Esophagus squamous epithelium (tissue), 5 donors: ENCODE data around the gene HFE. TPM values are rescaled to one million over a fixed set of nuclear protein-coding genes. Genes with fewer than 3 reads are reported as not detected.
A peak's percentile ranks its signal among the peaks of the same experiment; 100 is the strongest.
"Not testable (repeated sequence)": the region's sequence is repeated elsewhere in the genome, so short reads cannot be mapped to it uniquely, and the experiment has no call there.

ENCODE experiments used
- DNase-seq: peaks from one replicate; lab custom pipeline; 2025; lab: John Stamatoyannopoulos, UW
- H3K27ac ChIP-seq, 4 donors: fragments of 200-600 bp; sonication (generic); one replicate each; pipeline ENCODE4 v1.5.1; 2016 to 2019; ENCODE audit warnings: mild to moderate bottlenecking in 1 of 4
- H3K27me3 ChIP-seq, 4 donors: fragments of 200-600 bp; sonication (generic); 1 replicate in 3 of 4; 2 replicates in 1 of 4; pipeline versions ENCODE4 v1.5.1 to v1.6.0; 2017 to 2021; ENCODE audit warnings: antibody characterized with exemption in 1 of 4
- H3K36me3 ChIP-seq, 3 donors: fragments of 200-600 bp; sonication (generic); one replicate each; pipeline ENCODE4 v1.5.1; 2016 to 2019
- H3K4me1 ChIP-seq, 3 donors: fragments of 200-600 bp; sonication (generic); one replicate each; pipeline ENCODE4 v1.5.1; 2017 to 2019
- H3K4me3 ChIP-seq, 4 donors: fragments of 200-600 bp; sonication (generic); 1 replicate in 3 of 4; 2 replicates in 1 of 4; pipeline ENCODE4 v1.5.1; 2016 to 2019; ENCODE audit warnings: mild to moderate bottlenecking in 2 of 4, moderate library complexity in 1 of 4
- H3K9me3 ChIP-seq, 3 donors: fragments of 200-600 bp; sonication (generic); one replicate each; pipeline ENCODE4 v1.5.1; 2016 to 2019
- CTCF ChIP-seq, 6 experiments: fragments of 450-650 bp in 4 of 6; fragments of 200-600 bp in 2 of 6; sonication (generic) in 2 of 6; IDR thresholded peaks; one replicate each; pipeline ENCODE4 v1.5.1; 2016 to 2019; ENCODE audit warnings: antibody characterized with exemption in 6 of 6, mild to moderate bottlenecking in 4 of 6, moderate library complexity in 4 of 6
- POLR2A ChIP-seq, 4 donors: fragments of 450-650 bp; IDR thresholded peaks; one replicate each; pipeline ENCODE4 v1.6.1; 2017; ENCODE audit warnings: antibody characterized with exemption in 4 of 4, mild to moderate bottlenecking in 4 of 4, moderate library complexity in 3 of 4
- WGBS, 2 donors: methylation state at CpG; one replicate each; pipeline ENCODE4 v1.1.5; 2018; 5-methylcytosine and 5-hydroxymethylcytosine counted together
- intact Hi-C: fragments of 100-400 bp; cut with DNase I; formaldehyde crosslinking; loops from one replicate; pipeline ENCODE4 v1.15.0; 2022
- total RNA-seq, 4 donors: library from RNA; depleted of rRNA; stranded (reverse); fragments of >200 nt; gene quantifications; one replicate each; pipeline ENCODE4 v1.1.0, GENCODE V29; 2016
- donor health status: DM: yes; HTN: yes; CAD: no.

HFE gene
- total RNA-seq, 4 donors from 2014 or later = 2.9 to 7.3 (median 4.3) TPM

GRCh38 chr6:26057899-26058298 lies 29.3 kb upstream of the HFE start:
- no peak for TF ChIP-seq POLR2A (IDR thresholded peaks at IDR 0.05)
- no peak for TF ChIP-seq CTCF (IDR thresholded peaks at IDR 0.05)
- H3K27ac ChIP-seq = no peak overlapping the region
- no peaks in the 10 kb centered on the region for H3K36me3 ChIP-seq
- H3K4me1 ChIP-seq = peaks cover 0 to 28% (median 8%) of the 10 kb centered on the region in 3 donors
- no peak for DNase-seq
- H3K4me3 ChIP-seq = no peak overlapping the region
- H3K9me3 ChIP-seq = no peaks in the 10 kb centered on the region
- no peaks in the 10 kb centered on the region for H3K27me3 ChIP-seq
- intact Hi-C loops = no loop called here
- 90 to 91% methylated on average over 3 of the region's 3 CpGs for WGBS, 2 donors

- H3K36me3 ChIP-seq, intact Hi-C loops, H3K4me3 ChIP-seq, H3K27ac ChIP-seq, DNase-seq, H3K27me3 ChIP-seq, H3K9me3 ChIP-seq: not testable (repeated sequence)
- 95% methylated on average over 11 to 12 of the region's 12 CpGs for WGBS, 2 donors
- H3K4me1 ChIP-seq = peaks cover 0 to 23% (median 8%) of the 10 kb centered on the region in 3 donors
Measured at GRCh38 chr6:26058477-26059033, 28.7 kb upstream of the HFE start.

GRCh38 chr6:26059941-26060340 lies 27.3 kb upstream of the HFE start:
- H3K9me3 ChIP-seq = no peaks in the 10 kb centered on the region
- 87 to 97% methylated on average over 4 of the region's 4 CpGs for WGBS, 2 donors
- TF ChIP-seq POLR2A (IDR thresholded peaks at IDR 0.05) = no peak
- no peak for TF ChIP-seq CTCF (IDR thresholded peaks at IDR 0.05)
- intact Hi-C loops = loop anchor here (5.0 kb wide), 1 partner anchor 37 kb away; no protein-coding TSS in a partner anchor
- no peak overlapping the region for H3K4me3 ChIP-seq
- no peak for DNase-seq
- H3K4me1 ChIP-seq = peaks cover 0 to 13% (median 0%) of the 10 kb centered on the region in 3 donors
- H3K27me3 ChIP-seq = no peaks in the 10 kb centered on the region
- no peaks in the 10 kb centered on the region for H3K36me3 ChIP-seq
- no peak overlapping the region for H3K27ac ChIP-seq

- Histone ChIP-seq H3K4me1 (peaks cover 0 to 10% (median 0%) of the 10 kb centered on the region in 3 donors), H3K36me3 (no peaks in the 10 kb centered on the region), H3K4me3 (no peak overlapping the region), H3K27me3 (no peaks in the 10 kb centered on the region), H3K9me3 (no peaks in the 10 kb centered on the region), H3K27ac (no peak overlapping the region)
- WGBS, 2 donors = 29 to 33% methylated on average over 10 of the region's 10 CpGs
- intact Hi-C loops = loop anchor here (5.0 kb wide), 1 partner anchor 33 kb away; no protein-coding TSS in a partner anchor
- DNase-seq = no peak
- TF ChIP-seq CTCF (IDR thresholded peaks at IDR 0.05) (peak; percentile 74 to 78 (median 77)), POLR2A (IDR thresholded peaks at IDR 0.05) (no peak)
Measured at GRCh38 chr6:26064619-26065257, 22.5 kb upstream of the HFE start.

- Histone ChIP-seq H3K4me1 (peaks cover 0 to 10% (median 0%) of the 10 kb centered on the region in 3 donors), H3K9me3 (no peaks in the 10 kb centered on the region), H3K27ac (no peak overlapping the region), H3K27me3 (no peaks in the 10 kb centered on the region), H3K36me3 (no peaks in the 10 kb centered on the region), H3K4me3 (no peak overlapping the region)
- TF ChIP-seq CTCF (IDR thresholded peaks at IDR 0.05) = peak; percentile 73 to 91 (median 84)
- TF ChIP-seq POLR2A (IDR thresholded peaks at IDR 0.05) = peak in 1 of 4 donors; percentile 16
- intact Hi-C loops = no loop called here
- no peak for DNase-seq
- WGBS, 2 donors = 0% methylated on average over 4 of the region's 4 CpGs
Measured at GRCh38 chr6:26065952-26066380, 21.3 kb upstream of the HFE start.
